ENCODE results near the gene NCAPG2. TPM values are rescaled to one million over a fixed set of nuclear protein-coding genes. Genes with fewer than 3 reads are reported as not detected.

NCAPG2 gene
- total and polyA plus RNA-seq, 2 of the 13 experiments (the other 11 are each of a cell fraction or from before 2014, with no cell fraction given), result 15.1 to 30.7 TPM

- TF ChIP-seq BCLAF1 (IDR thresholded peaks at IDR 0.05) (no peak), ARID4A (CRISPR knock-in tag; IDR thresholded peaks at IDR 0.05; ENCODE audit: borderline replicate concordance) (no peak; the same call in 1 of the 2 replicates), KLF9 (CRISPR knock-in tag; IDR thresholded peaks at IDR 0.05; ENCODE audit: low read depth) (no peak), FOSL1 (CRISPR knock-in tag; IDR thresholded peaks at IDR 0.05; ENCODE audit: borderline replicate concordance) (no peak), ZNF644 (CRISPR knock-in tag; IDR thresholded peaks at IDR 0.05; ENCODE audit: low read depth) (no peak), FOXP4 (CRISPR knock-in tag; IDR thresholded peaks at IDR 0.05) (0 out of 2 replicates have a peak, but pooled peaks have one; percentile 18), HMG20B (CRISPR knock-in tag; conservative IDR thresholded peaks at IDR 0.05) (no peak), GFI1 (CRISPR knock-in tag; IDR thresholded peaks at IDR 0.05; ENCODE audit: borderline replicate concordance) (0 out of 2 replicates have a peak, but pooled peaks have one; percentile 74), SALL1 (CRISPR knock-in tag; IDR thresholded peaks at IDR 0.05) (peak; percentile 68), RFX3 (CRISPR knock-in tag; IDR thresholded peaks at IDR 0.05) (no peak), ZNF407 (CRISPR knock-in tag; IDR thresholded peaks at IDR 0.05; ENCODE audit: not compliant biosample characterization) (no peak)
Measured at GRCh38 chr7:158646766-158647474, 57.7 kb downstream of the NCAPG2 start (continued).

Data from HepG2 (cell line).